ENCODE data around the gene CCDC142. TPM values are rescaled to one million over a fixed set of nuclear protein-coding genes. Genes with fewer than 3 reads are reported as not detected.

Gene CCDC142
- total and polyA plus RNA-seq, 9 of the 15 experiments (the other 6 are each of a cell fraction or from before 2014, with no cell fraction given) = 0.55 to 11.7 (median 7.2) TPM

GRCh38 chr2:74524955-74525716, 42.3 kb upstream of the CCDC142 start:
- intact Hi-C loops (cut with micrococcal nuclease) = no loop called here

GRCh38 chr2:74524005-74524404, 41.2 kb upstream of the CCDC142 start:
- no peak overlapping the region for H3K27ac ChIP-seq (ENCODE audit: extremely low read depth, low read depth, low read length)
- FAIRE-seq (no peak), DNase-seq (ENCODE audit: extremely low read depth in 1 of 4, low spot score in 3 of 4) (no peak), ATAC-seq (no peak)
- H3K9ac ChIP-seq (ENCODE audit: insufficient read depth in 1 of 2, low read depth in 2 of 2, low read length in 2 of 2) = no peak overlapping the region
- in situ Hi-C loops (cut with MboI) = no loop called here
- H3K27me3 ChIP-seq (ENCODE audit: control insufficient read depth in 2 of 2, insufficient read depth in 2 of 2, low read length in 2 of 2) = no peaks in the 10 kb centered on the region
- 70% methylated on average over 9 of the region's 9 CpGs for WGBS (ENCODE audit: insufficient coverage, low coverage, missing lambda C conversion rate)
- peaks cover 24% of the 10 kb centered on the region for H3K79me2 ChIP-seq (ENCODE audit: control insufficient read depth, insufficient read depth, low read length)
- no peak overlapping the region for H2AFZ ChIP-seq (ENCODE audit: low read depth, low read length)
- H3K4me1 ChIP-seq (replicated peaks in 1 of 2; ENCODE audit: control insufficient read depth in 2 of 2, insufficient read depth in 2 of 2, low read length in 2 of 2) = peaks cover 9 to 12% of the 10 kb centered on the region in 2 experiments
- BruUV-seq (replicated peaks) = no TSS peak
- peaks cover 35% of the 10 kb centered on the region for H3K36me3 ChIP-seq (ENCODE audit: control insufficient read depth, insufficient read depth, low read length)
- H3K9me3 ChIP-seq (replicated peaks; ENCODE audit: control insufficient read depth, insufficient read depth, low read depth, low read length) = no peaks in the 10 kb centered on the region
- CTCF ChIA-PET (ENCODE audit: low intra/inter-chr PET ratio) = no interaction called here
- H3K4me2 ChIP-seq (ENCODE audit: insufficient read depth, low read length) = no peak overlapping the region
- H3K4me3 ChIP-seq = no peak overlapping the region
- no peaks in the 10 kb centered on the region for H3K9me1 ChIP-seq (ENCODE audit: control insufficient read depth, insufficient read depth, low read length)
- POLR2A ChIA-PET = interaction anchor here (1.2 kb wide), 1 partner anchor 13 kb away, joined by 5 read pairs; no protein-coding TSS in a partner anchor
- H4K20me1 ChIP-seq (replicated peaks; ENCODE audit: control insufficient read depth, insufficient read depth, low read length) = peaks cover 2% of the 10 kb centered on the region; the same call in 1 of the 2 replicates
- intact Hi-C loops (cut with micrococcal nuclease) = no loop called here
- TF ChIP-seq CTBP1 (IDR thresholded peaks at IDR 0.05; ENCODE audit: borderline replicate concordance) (no peak), ZBTB26 (CRISPR knock-in tag; IDR thresholded peaks at IDR 0.05) (no peak), PHF21A (IDR thresholded peaks at IDR 0.05; ENCODE audit: borderline replicate concordance, low read depth) (no peak), NR1H2 (CRISPR knock-in tag; IDR thresholded peaks at IDR 0.05) (no peak), ZNF75A (CRISPR knock-in tag; IDR thresholded peaks at IDR 0.05) (no peak), MECOM (CRISPR knock-in tag; IDR thresholded peaks at IDR 0.05) (no peak), PYGO2 (tag; IDR thresholded peaks at IDR 0.05) (no peak), ZKSCAN1 (IDR thresholded peaks at IDR 0.05; ENCODE audit: low read depth, low read length) (no peak), PTRF (tag; IDR thresholded peaks at IDR 0.05) (no peak), SLC30A9 (CRISPR knock-in tag; IDR thresholded peaks at IDR 0.05) (no peak), KAT8 (IDR thresholded peaks at IDR 0.05; ENCODE audit: low read depth) (no peak), MLLT1 (IDR thresholded peaks at IDR 0.05) (no peak)

More at GRCh38 chr2:74524955-74525716, 42.3 kb upstream of the CCDC142 start:
- no peak overlapping the region for H3K27ac ChIP-seq (ENCODE audit: extremely low read depth, low read depth, low read length)
- peaks cover 33% of the 10 kb centered on the region for H3K79me2 ChIP-seq (ENCODE audit: control insufficient read depth, insufficient read depth, low read length)
- peaks cover 5% of the 10 kb centered on the region; the same call in 1 of the 2 replicates for H4K20me1 ChIP-seq (replicated peaks; ENCODE audit: control insufficient read depth, insufficient read depth, low read length)
- ATAC-seq = no peak
- POLR2A ChIA-PET = no interaction called here
- H3K36me3 ChIP-seq (ENCODE audit: control insufficient read depth, insufficient read depth, low read length) = peaks cover 35% of the 10 kb centered on the region
- no peak overlapping the region for H3K4me3 ChIP-seq
- no peak for DNase-seq (ENCODE audit: extremely low read depth in 1 of 4, low spot score in 3 of 4)
- H3K27me3 ChIP-seq (ENCODE audit: control insufficient read depth in 2 of 2, insufficient read depth in 2 of 2, low read length in 2 of 2) = no peaks in the 10 kb centered on the region
- H3K4me2 ChIP-seq (ENCODE audit: insufficient read depth, low read length) = no peak overlapping the region
- H2AFZ ChIP-seq (ENCODE audit: low read depth, low read length) = no peak overlapping the region
- no peaks in the 10 kb centered on the region for H3K9me3 ChIP-seq (replicated peaks; ENCODE audit: control insufficient read depth, insufficient read depth, low read depth, low read length)
- TF ChIP-seq KAT7 (CRISPR knock-in tag; IDR thresholded peaks at IDR 0.05; ENCODE audit: borderline replicate concordance) (no peak), NCOA1 (IDR thresholded peaks at IDR 0.05; ENCODE audit: low read depth) (no peak), MAFF (IDR thresholded peaks at IDR 0.05; ENCODE audit: low read length) (no peak), L3MBTL2 (IDR thresholded peaks at IDR 0.05) (no peak), RBFOX2 (IDR thresholded peaks at IDR 0.05; ENCODE audit: low read depth, low read length) (peak; percentile 56), ZNF699 (CRISPR knock-in tag; IDR thresholded peaks at IDR 0.05; ENCODE audit: insufficient replicate concordance) (no peak), POLR2G (IDR thresholded peaks at IDR 0.05; ENCODE audit: low read depth, low read length) (peak; percentile 52; the same call in 1 of the 2 replicates)
- CTCF ChIA-PET (ENCODE audit: low intra/inter-chr PET ratio) = no interaction called here
- in situ Hi-C loops (cut with MboI) = no loop called here
- no peak for FAIRE-seq
- no TSS peak for BruUV-seq (replicated peaks)
- H3K9me1 ChIP-seq (ENCODE audit: control insufficient read depth, insufficient read depth, low read length) = no peaks in the 10 kb centered on the region
- WGBS (ENCODE audit: insufficient coverage, low coverage, missing lambda C conversion rate) = 84% methylated on average over 10 of the region's 10 CpGs
- H3K9ac ChIP-seq (ENCODE audit: insufficient read depth in 1 of 2, low read depth in 2 of 2, low read length in 2 of 2) = no peak overlapping the region
- peaks cover 9 to 16% of the 10 kb centered on the region in 2 experiments for H3K4me1 ChIP-seq (replicated peaks in 1 of 2; ENCODE audit: control insufficient read depth in 2 of 2, insufficient read depth in 2 of 2, low read length in 2 of 2)

All from K562 (cell line).